NK-92 (cell line): ENCODE measurements around the gene KCNG1.

Experiments
- DNase-seq: peaks from one replicate; lab custom pipeline; 2025; ENCODE audit not compliant: unreplicated experiment; lab: John Stamatoyannopoulos, UW

KCNG1 gene

GRCh38 chr20:50957276-50957675 is 65.6 kb downstream of the KCNG1 start:
- no peak for DNase-seq

GRCh38 chr20:50953821-50954220 is 69.1 kb downstream of the KCNG1 start:
- DNase-seq: no peak
